Omental fat pad (tissue), 4 donors: Measurements from ENCODE around the gene SEC61B. TPM values are rescaled to one million over a fixed set of nuclear protein-coding genes. Genes with fewer than 3 reads are reported as not detected.

Experiments
- ATAC-seq: fragments of 150-250 bp; one replicate; pipeline ENCODE4 v1.9.1; 2016; ENCODE audit warnings: mild to moderate bottlenecking, moderate library complexity; ENCODE audit not compliant: low FRiP score
- DNase-seq: peaks from one replicate; pipeline ENCODE4 v3.0.0-alpha.2; 2019; ENCODE audit warnings: low spot score
- total RNA-seq, 4 donors: library from RNA; depleted of rRNA; stranded (reverse); fragments of >200 nt; gene quantifications; one replicate each; pipeline ENCODE4 v1.1.0, GENCODE V29; 2016
- TF ChIP-seq, protein P1 (sequence below), 3 donors: fragments of 450-650 bp; IDR thresholded peaks; one replicate each; pipeline ENCODE4 v1.5.1; 2016 to 2017; ENCODE audit warnings: antibody characterized with exemption in 3 of 3, mild to moderate bottlenecking in 3 of 3, moderate library complexity in 2 of 3

SEC61B gene
- total RNA-seq, 4 donors from 2014 or later = 68.7 to 149 (median 134) TPM

DNA sequence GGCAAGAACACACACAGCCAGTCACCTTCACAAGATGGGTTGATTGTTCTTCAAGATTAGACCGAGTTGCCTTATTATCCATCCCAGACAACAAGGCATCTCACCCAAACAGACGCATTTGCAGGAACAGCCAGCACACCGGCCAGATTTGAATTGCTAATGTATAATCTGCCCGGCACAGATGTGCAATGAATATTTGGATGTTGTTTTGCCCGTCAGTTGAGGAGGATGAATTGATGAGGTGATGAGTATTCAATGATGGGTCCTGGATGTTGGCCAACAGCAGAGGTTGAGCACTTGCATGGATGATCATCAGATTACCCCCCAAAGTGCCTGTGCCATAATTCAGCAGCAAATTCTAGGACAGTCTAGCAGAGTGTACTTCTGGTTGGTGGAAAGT is 20.5 kb upstream of the SEC61B start:
- ATAC-seq (no peak), DNase-seq (no peak)
- TF ChIP-seq, protein P1, sequence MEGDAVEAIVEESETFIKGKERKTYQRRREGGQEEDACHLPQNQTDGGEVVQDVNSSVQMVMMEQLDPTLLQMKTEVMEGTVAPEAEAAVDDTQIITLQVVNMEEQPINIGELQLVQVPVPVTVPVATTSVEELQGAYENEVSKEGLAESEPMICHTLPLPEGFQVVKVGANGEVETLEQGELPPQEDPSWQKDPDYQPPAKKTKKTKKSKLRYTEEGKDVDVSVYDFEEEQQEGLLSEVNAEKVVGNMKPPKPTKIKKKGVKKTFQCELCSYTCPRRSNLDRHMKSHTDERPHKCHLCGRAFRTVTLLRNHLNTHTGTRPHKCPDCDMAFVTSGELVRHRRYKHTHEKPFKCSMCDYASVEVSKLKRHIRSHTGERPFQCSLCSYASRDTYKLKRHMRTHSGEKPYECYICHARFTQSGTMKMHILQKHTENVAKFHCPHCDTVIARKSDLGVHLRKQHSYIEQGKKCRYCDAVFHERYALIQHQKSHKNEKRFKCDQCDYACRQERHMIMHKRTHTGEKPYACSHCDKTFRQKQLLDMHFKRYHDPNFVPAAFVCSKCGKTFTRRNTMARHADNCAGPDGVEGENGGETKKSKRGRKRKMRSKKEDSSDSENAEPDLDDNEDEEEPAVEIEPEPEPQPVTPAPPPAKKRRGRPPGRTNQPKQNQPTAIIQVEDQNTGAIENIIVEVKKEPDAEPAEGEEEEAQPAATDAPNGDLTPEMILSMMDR (IDR thresholded peaks at IDR 0.05) = no peak

DNA sequence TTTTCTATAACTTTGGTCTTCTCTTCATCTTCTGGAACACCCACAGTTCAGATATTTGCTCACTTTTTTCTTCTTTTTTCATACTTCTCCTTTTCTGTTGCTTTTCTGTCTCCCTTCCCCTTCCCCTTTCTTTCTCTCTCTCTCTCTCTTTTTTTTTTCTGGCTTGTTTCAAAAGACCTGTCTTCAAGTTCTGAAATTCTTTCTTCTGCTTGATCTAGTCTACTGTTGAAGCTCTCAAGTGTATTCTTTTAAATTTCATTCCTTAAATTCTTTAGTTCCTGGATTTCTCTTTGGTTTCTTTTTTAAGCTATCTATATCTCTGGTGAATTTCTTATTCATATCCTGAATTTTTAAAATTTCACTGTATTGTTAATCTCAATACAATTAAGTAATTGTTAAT is 11.5 kb upstream of the SEC61B start:
- ATAC-seq (no peak), DNase-seq (no peak)
- TF ChIP-seq, protein P1 (IDR thresholded peaks at IDR 0.05) = no peak

DNA sequence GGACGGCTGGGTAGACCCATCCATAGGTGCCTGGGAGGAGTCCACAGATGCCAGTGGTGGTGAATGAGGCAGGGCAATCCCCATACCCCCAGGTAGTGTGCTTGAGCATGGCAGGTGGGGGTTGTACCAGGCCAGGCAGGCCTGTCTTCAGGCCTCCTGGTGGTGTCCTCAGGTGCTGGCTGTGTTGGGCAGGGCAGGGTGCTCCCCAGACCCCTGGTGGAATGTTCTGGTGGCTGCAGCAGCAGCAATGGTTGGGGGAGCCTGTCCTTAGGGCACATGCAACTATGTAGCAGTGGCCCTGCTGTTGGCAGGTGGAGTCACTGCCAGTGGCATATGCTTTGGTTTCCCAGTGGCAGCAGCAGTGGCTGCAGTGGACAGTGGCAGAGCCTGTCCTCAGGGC is 10.3 kb upstream of the SEC61B start:
- TF ChIP-seq, protein P1 (IDR thresholded peaks at IDR 0.05) = no peak
- DNase-seq (no peak), ATAC-seq (no peak)

DNA sequence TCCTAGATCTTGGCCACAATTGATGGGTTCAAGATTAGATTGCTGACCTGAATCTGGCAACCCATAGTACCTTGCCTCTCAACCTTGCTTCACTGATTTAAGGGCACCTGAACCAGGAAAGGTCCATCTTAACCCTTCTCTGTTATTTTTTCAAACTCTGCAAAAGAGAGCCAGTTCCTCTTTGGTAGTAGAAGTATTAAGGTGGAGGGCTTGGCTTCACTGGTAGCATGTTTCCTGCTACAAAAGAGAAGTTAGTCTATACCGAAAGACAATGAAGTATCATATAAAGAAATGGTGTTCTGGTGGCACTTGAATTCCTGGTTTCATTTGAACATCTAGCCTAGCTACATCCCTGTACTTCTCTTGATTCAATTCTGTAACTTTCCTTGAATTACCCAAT is 8.9 kb upstream of the SEC61B start:
- TF ChIP-seq, protein P1 (IDR thresholded peaks at IDR 0.05) = no peak
- ATAC-seq (no peak), DNase-seq (no peak)

DNA sequence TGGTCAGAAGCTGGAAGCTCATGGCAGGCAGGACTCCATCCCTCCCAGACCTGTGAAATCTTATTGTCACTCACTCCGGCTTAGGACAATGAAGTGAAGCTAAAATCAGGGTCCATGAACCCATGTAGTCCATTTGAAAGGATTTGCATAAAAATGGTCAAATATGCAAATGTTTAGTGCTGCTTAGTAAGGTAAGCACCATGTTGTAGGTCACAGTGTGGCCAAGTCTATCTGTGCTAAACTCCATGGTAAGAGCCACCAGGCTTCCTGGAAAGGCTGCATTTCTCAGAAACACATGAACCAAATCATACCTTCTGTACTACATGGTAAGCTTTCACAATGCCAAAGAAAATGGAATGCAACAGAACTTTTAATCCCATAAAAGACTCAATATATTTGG is 6.0 kb upstream of the SEC61B start:
- no peak for ATAC-seq
- DNase-seq = no peak
- TF ChIP-seq, protein P1 (IDR thresholded peaks at IDR 0.05) = no peak

DNA sequence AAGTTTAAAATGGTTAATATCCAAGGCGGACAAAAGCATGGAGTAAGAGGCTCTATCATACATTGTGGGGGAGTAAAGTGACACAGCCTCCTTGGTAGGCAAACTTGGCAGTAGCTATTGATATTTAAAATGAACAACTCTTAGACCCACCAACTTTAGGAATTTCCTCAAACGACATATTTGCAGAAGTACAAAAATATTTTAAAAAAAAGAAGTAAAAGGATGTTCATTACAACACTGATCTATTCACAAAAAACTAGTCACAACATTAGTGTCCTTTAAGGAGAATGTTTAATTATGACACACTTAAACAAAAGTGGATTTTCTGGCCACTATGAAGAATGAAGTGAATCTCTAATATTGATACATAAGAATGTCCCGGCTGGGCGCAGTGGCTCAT is 2.1 kb upstream of the SEC61B start:
- TF ChIP-seq, protein P1 (IDR thresholded peaks at IDR 0.05) = no peak
- ATAC-seq (no peak), DNase-seq (no peak)

DNA sequence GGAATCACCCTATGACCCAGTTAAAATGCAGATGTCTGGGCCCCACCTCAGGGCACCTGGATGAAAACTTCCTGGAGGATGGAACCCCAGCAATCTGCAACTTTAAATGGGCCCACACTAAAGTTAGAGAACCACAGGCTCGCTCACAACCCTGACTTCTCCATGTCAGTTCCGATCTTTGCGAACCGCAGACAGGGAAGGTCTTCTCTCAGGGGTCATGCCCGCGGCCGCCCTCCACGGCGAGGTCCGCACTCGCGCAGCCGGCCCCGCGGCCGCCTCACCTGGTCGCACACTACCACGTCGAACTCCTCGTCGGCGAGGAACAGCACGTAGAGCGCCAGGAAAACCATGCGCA is 839 bp upstream of the SEC61B start:
- TF ChIP-seq, protein P1 (IDR thresholded peaks at IDR 0.05) = no peak
- no peak for DNase-seq
- no peak for ATAC-seq
